NB4 (cell line): ENCODE data around the gene TMOD1.

Experiments
- DNase-seq: peaks from one replicate; pipeline ENCODE4 v3.0.0; 2010; ENCODE audit warnings: low read depth
- H3K4me3 ChIP-seq: one replicate; pipeline ENCODE4 v1.5.1; 2011; ENCODE audit warnings: mild to moderate bottlenecking, low read depth, low read length, moderate library complexity
- MYC ChIP-seq: IDR thresholded peaks from 2 replicates; pipeline ENCODE4 v1.6.1; 2011; ENCODE audit warnings: low read depth, low read length
- POLR2A ChIP-seq: IDR thresholded peaks from 2 replicates; pipeline ENCODE4 v1.6.1; 2011; ENCODE audit warnings: mild to moderate bottlenecking; ENCODE audit not compliant: insufficient read length; ENCODE audit errors: extremely low read depth
- TF ChIP-seq, protein P1 (sequence below): IDR thresholded peaks from 2 replicates; pipeline ENCODE4 v1.6.1; 2011; ENCODE audit warnings: low read depth, low read length
- TF ChIP-seq, protein P2 (sequence below): IDR thresholded peaks from one replicate; pipeline ENCODE4 v1.5.1; 2012; ENCODE audit warnings: low read depth, low read length

The TMOD1 gene

DNA sequence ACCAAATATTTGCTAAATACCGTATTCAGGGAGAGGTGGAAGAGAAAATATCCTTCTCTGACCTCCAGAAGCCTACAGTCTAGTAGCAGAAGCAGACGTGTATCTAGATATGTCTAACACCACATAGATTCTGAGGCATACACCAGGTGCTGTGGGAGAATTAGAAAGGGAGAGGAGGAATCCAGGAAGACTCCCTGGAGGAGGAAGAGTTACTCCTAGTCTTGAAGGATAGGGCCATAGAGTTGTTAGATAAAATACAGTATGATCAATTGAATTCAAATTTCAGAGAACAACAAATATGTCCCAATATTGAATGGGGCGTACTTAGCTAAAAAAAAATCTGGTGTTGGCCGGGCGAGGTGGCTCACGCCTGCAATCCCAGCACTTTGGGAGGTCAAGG is 58.7 kb downstream of the TMOD1 start:
- TF ChIP-seq MYC = no peak
- TF ChIP-seq, protein P1, sequence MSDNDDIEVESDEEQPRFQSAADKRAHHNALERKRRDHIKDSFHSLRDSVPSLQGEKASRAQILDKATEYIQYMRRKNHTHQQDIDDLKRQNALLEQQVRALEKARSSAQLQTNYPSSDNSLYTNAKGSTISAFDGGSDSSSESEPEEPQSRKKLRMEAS = no peak
- TF ChIP-seq, protein P2, sequence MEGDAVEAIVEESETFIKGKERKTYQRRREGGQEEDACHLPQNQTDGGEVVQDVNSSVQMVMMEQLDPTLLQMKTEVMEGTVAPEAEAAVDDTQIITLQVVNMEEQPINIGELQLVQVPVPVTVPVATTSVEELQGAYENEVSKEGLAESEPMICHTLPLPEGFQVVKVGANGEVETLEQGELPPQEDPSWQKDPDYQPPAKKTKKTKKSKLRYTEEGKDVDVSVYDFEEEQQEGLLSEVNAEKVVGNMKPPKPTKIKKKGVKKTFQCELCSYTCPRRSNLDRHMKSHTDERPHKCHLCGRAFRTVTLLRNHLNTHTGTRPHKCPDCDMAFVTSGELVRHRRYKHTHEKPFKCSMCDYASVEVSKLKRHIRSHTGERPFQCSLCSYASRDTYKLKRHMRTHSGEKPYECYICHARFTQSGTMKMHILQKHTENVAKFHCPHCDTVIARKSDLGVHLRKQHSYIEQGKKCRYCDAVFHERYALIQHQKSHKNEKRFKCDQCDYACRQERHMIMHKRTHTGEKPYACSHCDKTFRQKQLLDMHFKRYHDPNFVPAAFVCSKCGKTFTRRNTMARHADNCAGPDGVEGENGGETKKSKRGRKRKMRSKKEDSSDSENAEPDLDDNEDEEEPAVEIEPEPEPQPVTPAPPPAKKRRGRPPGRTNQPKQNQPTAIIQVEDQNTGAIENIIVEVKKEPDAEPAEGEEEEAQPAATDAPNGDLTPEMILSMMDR = no peak
- H3K4me3 ChIP-seq = no peak overlapping the region
- DNase-seq = no peak

DNA sequence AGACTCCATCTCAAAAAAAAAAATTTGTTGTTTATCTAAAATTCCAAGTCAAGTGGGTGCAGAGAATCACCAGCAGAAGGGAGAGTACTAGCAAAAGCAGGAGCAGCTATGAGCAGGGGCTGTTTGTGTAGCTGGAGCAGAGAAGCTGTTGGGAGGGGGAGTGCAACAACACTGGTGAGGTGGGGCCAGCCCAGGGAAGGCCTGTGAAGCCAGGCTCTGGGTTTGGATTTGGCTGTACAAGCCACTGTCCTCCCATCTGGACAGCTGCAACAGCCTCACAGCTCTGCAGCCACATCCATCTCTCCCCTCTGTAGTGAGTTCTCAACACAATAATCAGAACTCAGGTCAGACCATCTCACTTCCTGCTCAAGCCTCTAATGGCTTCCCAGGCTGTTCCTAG is 59.4 kb downstream of the TMOD1 start:
- DNase-seq = no peak
- no peak for TF ChIP-seq POLR2A
- TF ChIP-seq, protein P1 = no peak
- TF ChIP-seq, protein P2 = no peak
- TF ChIP-seq MYC = no peak
- H3K4me3 ChIP-seq = no peak overlapping the region

GRCh38 chr9:97561501-97561900 is 60.0 kb downstream of the TMOD1 start:
- TF ChIP-seq, protein P2 = no peak
- TF ChIP-seq MYC (no peak), POLR2A (no peak)
- TF ChIP-seq, protein P1 = no peak
- DNase-seq = no peak
- no peak overlapping the region for H3K4me3 ChIP-seq

GRCh38 chr9:97562542-97562941 is 61.1 kb downstream of the TMOD1 start:
- no peak for DNase-seq

DNA sequence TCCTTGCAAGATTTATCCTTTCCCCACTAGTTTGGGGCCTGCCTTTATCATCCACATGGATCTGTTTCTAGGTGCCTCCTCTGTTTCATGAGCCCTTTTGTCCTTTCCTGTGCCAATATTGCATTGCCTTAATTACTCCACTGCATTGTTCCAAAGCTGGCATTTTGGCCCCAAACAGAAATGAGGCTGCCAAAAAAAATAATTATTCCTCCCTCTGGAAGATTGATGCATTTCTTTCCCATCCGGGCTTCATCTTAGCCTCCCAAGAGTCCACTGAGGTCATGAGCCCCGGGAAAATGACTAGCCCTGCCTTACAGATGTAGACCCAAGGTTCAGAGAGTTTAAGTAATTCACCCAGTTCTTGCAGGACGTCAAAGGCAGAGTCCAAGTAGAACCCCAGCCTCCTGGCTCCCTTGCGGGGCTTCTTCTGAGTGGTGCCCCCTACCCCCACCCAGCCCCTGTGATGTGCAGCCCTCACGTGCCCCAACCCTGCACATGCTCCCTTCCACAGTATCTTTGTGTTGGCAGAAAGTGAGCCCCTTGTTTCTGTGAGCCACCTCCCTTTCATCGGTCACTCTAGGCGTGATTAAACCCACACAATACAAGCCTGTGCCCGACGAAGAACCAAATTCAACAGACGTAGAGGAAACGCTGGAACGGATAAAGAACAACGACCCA is 62.1 kb downstream of the TMOD1 start:
- no peak for TF ChIP-seq POLR2A
- TF ChIP-seq, protein P2 = no peak
- no peak for TF ChIP-seq MYC
- TF ChIP-seq, protein P1 = no peak
- H3K4me3 ChIP-seq = no peak overlapping the region
- DNase-seq = no peak

More at GRCh38 chr9:97562542-97562941, 61.1 kb downstream of the TMOD1 start:
- H3K4me3 ChIP-seq = no peak overlapping the region
- TF ChIP-seq, protein P2 = no peak
- TF ChIP-seq POLR2A (no peak), MYC (no peak)
- TF ChIP-seq, protein P1 = no peak
